Aorta (tissue), 4 donors: ENCODE measurements around the gene ATP5F1D. TPM values are rescaled to one million over a fixed set of nuclear protein-coding genes. Genes with fewer than 3 reads are reported as not detected.

Experiments used
- polyA plus RNA-seq, 2 donors: library from polyadenylated mRNA; stranded (reverse); fragments of 200-250 nt; gene quantifications; one replicate each; pipeline ENCODE4 v1.2.3, GENCODE V29; 2013
- total RNA-seq, 2 donors: library from RNA; stranded (reverse); fragmentation: NEBNext Ultra II Directional; extraction: Animal tissue kit (Norgen Biotek cat#: 25700); gene quantifications; one replicate each; pipeline ENCODE4 v1.2.1, GENCODE V29; 2021
- donor health status: healthy with polysubstance abuse.
- donor health status: Bipolar disorder and iron deficiency.
- donor health status: DM: no; HTN: no; CAD: no.
- donor health status: DM: yes; HTN: yes; CAD: no.

ATP5F1D gene
- total and polyA plus RNA-seq, 4 donors, result 92.8 to 164 (median 116) TPM

Other genes starting within 250 kb of the ATP5F1D start
- gene GRIN3B, start 241.3 kb upstream of the ATP5F1D start, total RNA-seq, result 1 to 10 TPM in 1 of 2 donors, under 1 TPM in 1; 0.10 to 1.3 TPM
- gene GRIN3B, start 241.3 kb upstream of the ATP5F1D start, polyA plus RNA-seq, result not detected
- gene TMEM259, start 220.6 kb upstream of the ATP5F1D start, total RNA-seq, result 100 to 1,000 TPM; 118 to 142 TPM
- 100 to 1,000 TPM in 1 of 2 donors, 10 to 100 TPM in 1; 50.1 to 434 TPM for gene TMEM259, start 220.6 kb upstream of the ATP5F1D start, polyA plus RNA-seq
- not detected for gene RNU6-2, start 220.2 kb upstream of the ATP5F1D start, total RNA-seq
- not detected for gene RNU6-2, start 220.2 kb upstream of the ATP5F1D start, polyA plus RNA-seq
- gene CNN2, start 215.1 kb upstream of the ATP5F1D start, total RNA-seq, result 100 to 1,000 TPM; 142 to 185 TPM
- gene CNN2, start 215.1 kb upstream of the ATP5F1D start, polyA plus RNA-seq, result 100 to 1,000 TPM in 1 of 2 donors, 10 to 100 TPM in 1; 53.2 to 141 TPM
- gene ABCA7, start 201.6 kb upstream of the ATP5F1D start, total RNA-seq, result 10 to 100 TPM in 1 of 2 donors, 1 to 10 TPM in 1; 9.5 to 20.6 TPM
- 1 to 10 TPM; 1.9 to 7.6 TPM for gene ABCA7, start 201.6 kb upstream of the ATP5F1D start, polyA plus RNA-seq
- 10 to 100 TPM; 15.3 to 38.6 TPM for gene ARHGAP45, start 174.6 kb upstream of the ATP5F1D start, total RNA-seq
- gene ARHGAP45, start 174.6 kb upstream of the ATP5F1D start, polyA plus RNA-seq, result 10 to 100 TPM in 1 of 2 donors, 1 to 10 TPM in 1; 7.4 to 21.8 TPM
- 10 to 100 TPM; 83.5 to 95.6 TPM for gene POLR2E, start 146.4 kb upstream of the ATP5F1D start, total RNA-seq
- 100 to 1,000 TPM in 1 of 2 donors, 10 to 100 TPM in 1; 91.5 to 116 TPM for gene POLR2E, start 146.4 kb upstream of the ATP5F1D start, polyA plus RNA-seq
- gene GPX4, start 137.8 kb upstream of the ATP5F1D start, total RNA-seq, result 100 to 1,000 TPM; 165 to 236 TPM
- gene GPX4, start 137.8 kb upstream of the ATP5F1D start, polyA plus RNA-seq, result 100 to 1,000 TPM; 696 to 786 TPM
- gene SBNO2, start 67.5 kb upstream of the ATP5F1D start, total RNA-seq, result 100 to 1,000 TPM in 1 of 2 donors, 10 to 100 TPM in 1; 97.2 to 165 TPM
- 10 to 100 TPM; 11.0 to 53.3 TPM for gene SBNO2, start 67.5 kb upstream of the ATP5F1D start, polyA plus RNA-seq
- gene STK11, start 36.0 kb upstream of the ATP5F1D start, total RNA-seq, result 10 to 100 TPM; 39.4 to 59.5 TPM
- 10 to 100 TPM; 30.1 to 58.9 TPM for gene STK11, start 36.0 kb upstream of the ATP5F1D start, polyA plus RNA-seq
- gene CBARP, start 3.7 kb upstream of the ATP5F1D start, total RNA-seq, result 1 to 10 TPM; 3.0 to 3.7 TPM
- gene CBARP, start 3.7 kb upstream of the ATP5F1D start, polyA plus RNA-seq, result 1 to 10 TPM in 1 of 2 donors, under 1 TPM in 1; 0.88 to 1.1 TPM
- 100 to 1,000 TPM; 112 to 121 TPM for gene MIDN, start 6.8 kb downstream of the ATP5F1D start, total RNA-seq
- 10 to 100 TPM; 11.8 to 27.4 TPM for gene MIDN, start 6.8 kb downstream of the ATP5F1D start, polyA plus RNA-seq
- gene CIRBP, start 27.6 kb downstream of the ATP5F1D start, total RNA-seq, result 100 to 1,000 TPM; 391 to 397 TPM
- 1,000 to 10,000 TPM in 1 of 2 donors, 100 to 1,000 TPM in 1; 252 to 1,634 TPM for gene CIRBP, start 27.6 kb downstream of the ATP5F1D start, polyA plus RNA-seq
- gene FAM174C, start 33.8 kb downstream of the ATP5F1D start, total RNA-seq, result 10 to 100 TPM; 21.9 to 23.3 TPM
- gene FAM174C, start 33.8 kb downstream of the ATP5F1D start, polyA plus RNA-seq, result 10 to 100 TPM; 43.8 to 68.8 TPM
- not detected for gene EFNA2, start 44.1 kb downstream of the ATP5F1D start, total RNA-seq
- 1 to 10 TPM in 1 of 2 donors, not detected in 1; 2.8 TPM for gene EFNA2, start 44.1 kb downstream of the ATP5F1D start, polyA plus RNA-seq
- 10 to 100 TPM; 47.7 to 47.8 TPM for gene NDUFS7, start 142.2 kb downstream of the ATP5F1D start, total RNA-seq
- gene NDUFS7, start 142.2 kb downstream of the ATP5F1D start, polyA plus RNA-seq, result 100 to 1,000 TPM in 1 of 2 donors, 10 to 100 TPM in 1; 72.6 to 105 TPM
- gene GAMT, start 159.8 kb downstream of the ATP5F1D start, total RNA-seq, result 10 to 100 TPM in 1 of 2 donors, 1 to 10 TPM in 1; 7.9 to 16.1 TPM
- gene GAMT, start 159.8 kb downstream of the ATP5F1D start, polyA plus RNA-seq, result 10 to 100 TPM; 21.2 to 40.2 TPM
- gene DAZAP1, start 165.8 kb downstream of the ATP5F1D start, total RNA-seq, result 10 to 100 TPM; 75.2 to 77.9 TPM
- 10 to 100 TPM; 44.8 to 79.0 TPM for gene DAZAP1, start 165.8 kb downstream of the ATP5F1D start, polyA plus RNA-seq
- 100 to 1,000 TPM; 707 to 750 TPM for gene RPS15, start 196.6 kb downstream of the ATP5F1D start, total RNA-seq
- 1,000 to 10,000 TPM; 2,784 to 2,878 TPM for gene RPS15, start 196.6 kb downstream of the ATP5F1D start, polyA plus RNA-seq
- gene APC2, start 208.4 kb downstream of the ATP5F1D start, total RNA-seq, result under 1 TPM; 0.26 to 0.42 TPM
- under 1 TPM in 1 of 2 donors, not detected in 1; 0.03 TPM for gene APC2, start 208.4 kb downstream of the ATP5F1D start, polyA plus RNA-seq
- gene C19orf25, start 237.5 kb downstream of the ATP5F1D start, total RNA-seq, result 10 to 100 TPM; 19.7 to 26.0 TPM
- gene C19orf25, start 237.5 kb downstream of the ATP5F1D start, polyA plus RNA-seq, result 10 to 100 TPM; 19.0 to 33.5 TPM
- gene PCSK4, start 248.6 kb downstream of the ATP5F1D start, total RNA-seq, result 1 to 10 TPM in 1 of 2 donors, not detected in 1; 3.1 TPM
- 1 to 10 TPM in 1 of 2 donors, under 1 TPM in 1; 0.75 to 6.0 TPM for gene PCSK4, start 248.6 kb downstream of the ATP5F1D start, polyA plus RNA-seq
- 1 to 10 TPM in 1 of 2 donors, under 1 TPM in 1; 0.71 to 1.6 TPM for gene REEP6, start 249.4 kb downstream of the ATP5F1D start, total RNA-seq
- 10 to 100 TPM in 1 of 2 donors, 1 to 10 TPM in 1; 2.2 to 16.5 TPM for gene REEP6, start 249.4 kb downstream of the ATP5F1D start, polyA plus RNA-seq